ENCODE data around the gene ZNF43.

GRCh38 chr19:21843081-21843480, 7.1 kb upstream of the ZNF43 start:
- TF ChIP-seq POLR2A (IDR thresholded peaks at IDR 0.05) (no peak), CTCF (IDR thresholded peaks at IDR 0.05) (no peak)

Data from uterus (tissue), 2 donors.